SK-N-SH treated with all-trans-retinoic acid at 6 μM for 48 hours (cell line): ENCODE results near the gene RAMP3.
"Not testable (repeated sequence)": the region's sequence is repeated elsewhere in the genome, so short reads cannot be mapped to it uniquely, and the experiment has no call there.

Experiments used
- ESRRG ChIP-seq: fragments of 250-450 bp; sonication (Bioruptor Pico); IDR thresholded peaks from 2 replicates; pipeline ENCODE4 v1.6.1; 2021; ENCODE audit warnings: mild to moderate bottlenecking
- ISL1 ChIP-seq: fragments of 250-450 bp; sonication (Bioruptor Pico); IDR thresholded peaks from 2 replicates; pipeline ENCODE4 v2.1.2; 2022; ENCODE audit warnings: mild to moderate bottlenecking, moderate library complexity
- SNAI2 ChIP-seq: fragments of 250-450 bp; sonication (Bioruptor Pico); IDR thresholded peaks from 2 replicates; pipeline ENCODE4 v1.5.0; 2020; ENCODE audit warnings: mild to moderate bottlenecking, moderate library complexity
- TCF4 ChIP-seq: fragments of 250-450 bp; sonication (Bioruptor Pico); IDR thresholded peaks from 2 replicates; pipeline ENCODE4 v1.8.0; 2021; ENCODE audit warnings: mild to moderate bottlenecking, moderate library complexity, borderline replicate concordance
- ZFP3 ChIP-seq: fragments of 250-450 bp; sonication (Bioruptor Pico); IDR thresholded peaks from 2 replicates; pipeline ENCODE4 v1.5.0; 2020; ENCODE audit warnings: mild to moderate bottlenecking, moderate library complexity
- ZFP30 ChIP-seq: fragments of 450-650 bp; formaldehyde crosslinking; IDR thresholded peaks from 2 replicates; pipeline ENCODE4 v1.5.0; 2022; ENCODE audit warnings: mild to moderate bottlenecking, moderate library complexity

DNA sequence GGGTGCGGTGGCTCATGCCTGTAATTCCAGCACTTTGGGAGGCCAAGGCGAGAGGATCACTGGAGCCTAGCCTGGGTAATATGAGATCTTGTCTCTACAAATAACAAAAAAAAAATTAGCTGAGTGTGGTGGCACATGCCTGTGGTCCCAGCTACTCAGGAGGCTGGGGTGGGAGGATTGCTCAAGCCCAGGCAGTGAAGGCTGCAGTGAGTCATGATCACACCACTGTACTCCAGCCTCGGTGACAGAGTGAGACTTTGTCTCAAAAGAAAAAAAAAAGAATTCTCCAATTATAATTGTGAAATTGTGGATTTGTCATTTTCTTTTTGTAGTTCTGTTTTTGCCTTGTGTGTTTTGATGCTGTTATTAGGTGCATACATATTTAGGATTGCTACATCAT, 6.7 kb downstream of the RAMP3 start:
- TF ChIP-seq TCF4 (CRISPR knock-in tag); SNAI2; ESRRG (CRISPR knock-in tag); ISL1 (CRISPR knock-in tag); ZFP3 (CRISPR knock-in tag); ZFP30 (CRISPR knock-in tag): not testable (repeated sequence)
